Stimulated activated CD4-positive, alpha-beta T cell treated with anti-CD3 and anti-CD28 coated beads, Interleukin-1b, Interleukin-23, amount 100 ng/mL, for 4 hours (primary cell): ENCODE results near the gene DIAPH1.
A peak's percentile ranks its signal among the peaks of the same experiment; 100 is the strongest.

Experiments used
- DNase-seq, 2 donors: peaks; one replicate each; pipeline ENCODE4 v3.0.0-alpha.2; 2020; ENCODE audit warnings: low read depth in 2 of 2

Gene DIAPH1

DNA sequence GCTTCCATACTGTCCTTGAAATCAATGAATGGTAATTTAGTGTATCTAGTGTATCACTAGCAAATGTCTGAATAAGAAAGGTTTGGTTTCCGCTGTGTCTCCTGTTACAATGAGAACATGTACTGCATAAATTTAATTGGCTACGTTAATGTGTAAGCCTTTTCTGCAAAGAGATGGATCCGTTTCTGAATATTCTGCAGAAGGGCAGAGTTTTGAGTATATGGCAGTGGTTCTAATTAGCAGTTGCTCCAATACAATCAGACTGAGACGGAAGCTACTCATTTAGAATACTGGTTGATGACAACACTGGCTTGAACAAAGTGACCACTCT lies 134.5 kb downstream of the DIAPH1 start:
- DNase-seq = no peak

DNA sequence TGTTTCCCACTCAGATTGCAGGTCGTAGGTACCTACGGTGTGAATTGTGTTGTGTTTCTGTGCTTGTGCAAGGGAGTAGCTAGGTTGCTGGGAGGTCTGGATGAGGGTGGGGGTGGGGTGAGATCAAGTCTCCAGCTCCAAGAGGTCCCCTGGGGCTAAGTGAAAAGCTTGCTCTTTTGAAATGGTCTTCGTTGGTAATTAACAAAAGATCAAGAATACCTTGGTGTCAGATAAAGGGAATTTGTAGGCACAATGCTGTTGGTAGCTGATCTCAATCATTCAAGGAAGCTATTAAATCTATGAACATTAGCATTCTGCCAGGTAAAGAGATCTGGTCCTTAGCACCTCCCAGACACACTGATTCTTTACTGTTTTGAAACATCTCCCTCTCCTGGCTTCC lies 134.9 kb downstream of the DIAPH1 start:
- no peak for DNase-seq

DNA sequence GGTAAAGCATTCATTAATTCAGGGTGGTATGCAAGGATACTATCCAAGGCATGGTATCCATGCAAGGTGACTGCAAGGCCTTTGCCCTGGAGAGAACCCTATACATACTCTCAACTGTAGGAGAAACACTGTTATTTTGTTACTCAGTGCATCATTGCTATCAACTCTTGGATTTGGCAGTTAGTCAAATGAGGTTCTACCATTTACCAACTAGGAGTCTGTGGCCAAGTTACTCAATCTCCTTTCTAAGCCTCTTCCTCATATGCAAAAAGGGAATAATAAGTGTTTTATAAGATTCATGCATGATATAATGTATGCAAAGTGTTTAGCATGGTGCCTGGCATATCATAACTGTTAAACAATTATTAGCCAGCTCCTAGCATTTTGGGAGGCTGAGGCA lies 139.0 kb downstream of the DIAPH1 start:
- no peak for DNase-seq

DNA sequence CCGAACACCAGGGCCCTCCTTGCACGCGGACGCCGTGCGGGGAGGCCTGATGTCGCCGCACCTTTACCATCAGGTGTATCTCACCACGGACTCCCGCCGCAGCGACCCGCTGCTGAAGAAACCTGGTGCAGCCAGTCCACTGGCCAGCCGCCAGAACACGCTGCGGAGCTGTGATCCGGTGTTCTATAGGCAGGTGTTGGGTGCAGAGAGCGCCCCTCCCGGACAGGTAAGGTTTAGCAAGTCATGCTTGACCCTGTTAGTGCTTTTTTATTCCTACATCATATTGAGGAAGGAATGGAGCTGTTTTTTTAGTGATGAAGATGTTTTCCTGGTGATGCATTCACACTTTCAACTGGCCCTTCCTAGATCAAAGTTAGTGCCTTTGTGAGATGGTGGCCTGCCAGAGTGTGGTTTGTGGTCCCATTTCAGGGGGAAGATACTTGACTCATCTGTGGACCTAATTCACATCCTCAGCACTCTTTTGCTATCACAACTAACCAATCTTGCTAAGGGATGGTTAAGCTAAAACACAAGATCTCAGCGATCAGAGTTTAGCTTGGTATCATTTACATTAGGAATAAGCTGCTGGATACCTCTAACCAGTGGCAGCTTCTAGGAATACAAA lies 140.4 kb downstream of the DIAPH1 start:
- no peak for DNase-seq

DNA sequence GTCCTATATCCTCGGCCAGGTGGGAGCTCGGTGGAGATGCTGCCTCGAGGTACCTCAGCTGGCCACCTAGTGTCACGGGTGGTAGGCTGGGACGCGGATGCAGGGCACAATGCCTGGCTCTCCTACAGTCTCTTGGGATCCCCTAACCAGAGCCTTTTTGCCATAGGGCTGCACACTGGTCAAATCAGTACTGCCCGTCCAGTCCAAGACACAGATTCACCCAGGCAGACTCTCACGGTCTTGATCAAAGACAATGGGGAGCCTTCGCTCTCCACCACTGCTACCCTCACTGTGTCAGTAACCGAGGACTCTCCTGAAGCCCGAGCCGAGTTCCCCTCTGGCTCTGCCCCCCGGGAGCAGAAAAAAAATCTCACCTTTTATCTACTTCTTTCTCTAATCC lies 141.0 kb downstream of the DIAPH1 start:
- DNase-seq = no peak

DNA sequence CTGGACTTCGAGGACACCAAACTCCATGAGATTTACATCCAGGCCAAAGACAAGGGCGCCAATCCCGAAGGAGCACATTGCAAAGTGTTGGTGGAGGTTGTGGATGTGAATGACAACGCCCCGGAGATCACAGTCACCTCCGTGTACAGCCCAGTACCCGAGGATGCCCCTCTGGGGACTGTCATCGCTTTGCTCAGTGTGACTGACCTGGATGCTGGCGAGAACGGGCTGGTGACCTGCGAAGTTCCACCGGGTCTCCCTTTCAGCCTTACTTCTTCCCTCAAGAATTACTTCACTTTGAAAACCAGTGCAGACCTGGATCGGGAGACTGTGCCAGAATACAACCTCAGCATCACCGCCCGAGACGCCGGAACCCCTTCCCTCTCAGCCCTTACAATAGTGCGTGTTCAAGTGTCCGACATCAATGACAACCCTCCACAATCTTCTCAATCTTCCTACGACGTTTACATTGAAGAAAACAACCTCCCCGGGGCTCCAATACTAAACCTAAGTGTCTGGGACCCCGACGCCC lies 141.7 kb downstream of the DIAPH1 start:
- DNase-seq = no peak

DNA sequence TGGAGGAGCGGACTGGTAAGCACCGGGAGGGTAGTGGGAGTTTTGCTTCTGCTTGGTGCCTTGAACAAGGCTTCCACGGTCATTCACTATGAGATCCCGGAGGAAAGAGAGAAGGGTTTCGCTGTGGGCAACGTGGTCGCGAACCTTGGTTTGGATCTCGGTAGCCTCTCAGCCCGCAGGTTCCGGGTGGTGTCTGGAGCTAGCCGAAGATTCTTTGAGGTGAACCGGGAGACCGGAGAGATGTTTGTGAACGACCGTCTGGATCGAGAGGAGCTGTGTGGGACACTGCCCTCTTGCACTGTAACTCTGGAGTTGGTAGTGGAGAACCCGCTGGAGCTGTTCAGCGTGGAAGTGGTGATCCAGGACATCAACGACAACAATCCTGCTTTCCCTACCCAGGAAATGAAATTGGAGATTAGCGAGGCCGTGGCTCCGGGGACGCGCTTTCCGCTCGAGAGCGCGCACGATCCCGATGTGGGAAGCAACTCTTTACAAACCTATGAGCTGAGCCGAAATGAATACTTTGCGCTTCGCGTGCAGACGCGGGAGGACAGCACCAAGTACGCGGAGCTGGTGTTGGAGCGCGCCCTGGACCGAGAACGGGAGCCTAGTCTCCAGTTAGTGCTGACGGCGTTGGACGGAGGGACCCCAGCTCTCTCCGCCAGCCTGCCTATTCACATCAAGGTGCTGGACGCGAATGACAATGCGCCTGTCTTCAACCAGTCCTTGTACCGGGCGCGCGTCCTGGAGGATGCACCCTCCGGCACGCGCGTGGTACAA lies 142.5 kb downstream of the DIAPH1 start:
- DNase-seq = no peak

DNA sequence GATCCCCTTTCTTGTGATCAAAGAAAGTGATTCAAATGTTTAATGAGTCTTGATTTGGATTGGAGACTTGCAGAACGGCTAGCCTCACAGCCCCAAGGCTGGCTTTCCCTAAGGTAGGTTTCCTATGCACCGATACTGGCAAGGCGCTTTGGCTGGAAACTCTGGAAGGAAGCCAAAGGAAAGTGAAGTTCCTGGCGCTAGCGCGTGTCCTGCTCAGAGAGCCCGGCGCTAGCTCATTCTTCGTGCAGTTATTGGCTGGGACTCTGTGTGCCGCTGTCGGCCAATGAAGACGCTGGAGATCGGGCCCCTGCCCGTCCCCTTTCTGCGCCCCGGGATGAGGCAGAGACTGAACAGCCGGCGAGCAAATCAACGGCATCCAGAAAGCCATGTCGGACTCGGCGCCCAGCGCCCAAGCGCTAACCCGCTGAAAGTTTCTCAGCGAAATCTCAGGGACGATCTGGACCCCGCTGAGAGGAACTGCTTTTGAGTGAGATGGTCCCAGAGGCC lies 143.1 kb downstream of the DIAPH1 start, which contains the start of gene PCDHGC3:
PCDHGC3 (plus strand) TSS at position 342 of the 507 bp plus-strand sequence; CDS start at position 493, 151 bp downstream.
- DNase-seq = peak; percentile 25 to 40

DNA sequence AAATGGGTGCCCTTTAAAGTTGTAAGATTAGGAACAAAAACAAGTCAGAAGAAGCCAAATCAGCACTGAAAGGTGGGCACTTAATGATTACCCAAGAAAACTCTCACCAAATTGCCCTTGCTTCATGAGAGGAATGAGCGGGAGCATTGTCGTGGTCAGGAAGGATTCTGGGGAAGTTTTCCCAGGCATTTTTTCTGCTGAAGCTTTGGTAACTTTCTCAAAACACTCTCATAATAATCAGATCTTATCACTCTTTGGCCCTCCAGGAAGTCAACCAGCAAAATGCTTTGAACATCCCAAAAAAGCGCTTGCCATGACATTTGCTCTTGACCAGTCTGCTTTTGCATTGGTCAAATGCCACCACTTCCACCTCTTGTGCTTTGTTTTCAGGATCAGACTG lies 153.4 kb downstream of the DIAPH1 start:
- no peak for DNase-seq
